SU-DHL-6 (cell line): Measurements from ENCODE around the gene C1orf21.

Source experiments
- H2AFZ ChIP-seq: fragments of 200-600 bp; sonication (generic); 2 replicates; pipeline ENCODE4 v1.6.1; 2014; ENCODE audit warnings: low read depth, mild to moderate bottlenecking, moderate library complexity, mixed read lengths, antibody characterized with exemption, low read length; ENCODE audit not compliant: severe bottlenecking
- H3F3A ChIP-seq: fragments of 200-600 bp; shearing (Covaris generic); 2 replicates; pipeline ENCODE4 v1.6.0; 2016; ENCODE audit warnings: antibody characterized with exemption, mild to moderate bottlenecking; ENCODE audit not compliant: insufficient read depth
- H3K27ac ChIP-seq: fragments of 200-600 bp; sonication (generic); 2 replicates; pipeline ENCODE4 v1.5.1; 2016; ENCODE audit warnings: low read depth, mild to moderate bottlenecking, low read length, moderate library complexity, mixed read lengths
- H3K27me3 ChIP-seq: fragments of 200-600 bp; sonication (generic), shearing (Covaris generic); 2 replicates; pipeline ENCODE4 v1.6.0; 2014; ENCODE audit warnings: mild to moderate bottlenecking, low read length
- H3K36me3 ChIP-seq: fragments of 200-600 bp; sonication (generic); 2 replicates; pipeline ENCODE4 v1.6.1; 2014; ENCODE audit warnings: mild to moderate bottlenecking, low read length, mixed read lengths
- H3K4me2 ChIP-seq: fragments of 300-600, 200-600 bp; shearing (Covaris generic), sonication (generic); 2 replicates; pipeline ENCODE4 v1.6.0; 2014; ENCODE audit warnings: low read length, low read depth, mild to moderate bottlenecking; ENCODE audit not compliant: poor library complexity, severe bottlenecking
- H3K4me3 ChIP-seq: fragments of 200-600 bp; sonication (generic); 2 replicates; pipeline ENCODE4 v1.5.1; 2014; ENCODE audit warnings: antibody characterized with exemption, low read length, mild to moderate bottlenecking, mixed read lengths; ENCODE audit not compliant: insufficient read depth, poor library complexity, severe bottlenecking
- H3K79me2 ChIP-seq: fragments of 200-600 bp; sonication (generic); 2 replicates; pipeline ENCODE4 v1.6.1; 2014; ENCODE audit warnings: mild to moderate bottlenecking, low read length, moderate library complexity; ENCODE audit not compliant: insufficient read depth
- H3K9ac ChIP-seq: fragments of 200-600 bp; sonication (generic); 2 replicates; pipeline ENCODE4 v1.7.0; 2014; ENCODE audit warnings: mild to moderate bottlenecking, low read length
- H3K9me2 ChIP-seq: fragments of 200-600 bp; sonication (generic); replicated peaks from 2 replicates; pipeline ENCODE4 v1.6.1; 2014; ENCODE audit warnings: low read length; ENCODE audit not compliant: insufficient read depth
- H3K9me3 ChIP-seq: fragments of 200-600 bp; sonication (generic); 2 replicates; pipeline ENCODE4 v1.6.1; 2014; ENCODE audit warnings: low read length, mixed read lengths; ENCODE audit not compliant: insufficient read depth
- H4K20me1 ChIP-seq: fragments of 200-600 bp; sonication (generic); 2 replicates; pipeline ENCODE4 v1.6.1; 2014; ENCODE audit warnings: low read depth, mild to moderate bottlenecking, antibody characterized with exemption, low read length, moderate library complexity, mixed read lengths
- EZH2phosphoT487 ChIP-seq: fragments of 200-600 bp; sonication (generic), shearing (Covaris generic); conservative IDR thresholded peaks from 2 replicates; pipeline ENCODE4 v1.6.1; 2018; ENCODE audit warnings: mild to moderate bottlenecking, antibody characterized with exemption, low read length, moderate library complexity, mixed read lengths
- TF ChIP-seq, protein P1 (sequence below): fragments of 200-600 bp; sonication (generic); IDR thresholded peaks from one replicate; pipeline ENCODE4 v1.5.1; 2017; ENCODE audit warnings: antibody characterized with exemption, mild to moderate bottlenecking, low read length, moderate library complexity; ENCODE audit not compliant: insufficient read depth, poor library complexity, severe bottlenecking

C1orf21 gene

DNA sequence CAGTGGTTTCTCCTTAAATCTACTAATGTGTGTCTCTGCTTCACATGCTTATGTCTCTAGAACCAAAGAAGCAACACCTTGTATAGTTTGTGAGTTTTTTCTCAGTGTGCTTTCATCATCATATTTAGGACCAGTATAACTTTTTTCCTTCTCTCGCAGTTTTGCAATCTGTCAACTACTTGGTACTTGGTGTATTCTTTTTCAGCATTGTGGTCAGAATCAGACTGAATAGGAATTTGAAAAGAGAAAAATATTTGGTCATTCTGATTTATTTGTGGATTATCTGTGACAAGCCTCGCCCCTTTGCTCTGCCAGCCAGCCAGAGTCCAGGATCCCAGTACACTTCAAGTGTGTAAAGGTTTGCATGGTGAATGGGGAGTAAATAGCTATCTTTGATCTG, 122.3 kb downstream of the C1orf21 start:
- H3K9me2 ChIP-seq = no peaks in the 10 kb centered on the region
- H3K4me2 ChIP-seq = no peak overlapping the region
- H3K9ac ChIP-seq = no peak overlapping the region
- no peaks in the 10 kb centered on the region for H3K9me3 ChIP-seq
- no peak overlapping the region for H3K27ac ChIP-seq
- H3F3A ChIP-seq = no peaks in the 10 kb centered on the region
- H3K4me3 ChIP-seq = no peak overlapping the region
- H3K79me2 ChIP-seq = no peaks in the 10 kb centered on the region
- H2AFZ ChIP-seq = no peak overlapping the region
- H3K36me3 ChIP-seq = no peaks in the 10 kb centered on the region
- no peaks in the 10 kb centered on the region for H3K27me3 ChIP-seq
- TF ChIP-seq, protein P1, sequence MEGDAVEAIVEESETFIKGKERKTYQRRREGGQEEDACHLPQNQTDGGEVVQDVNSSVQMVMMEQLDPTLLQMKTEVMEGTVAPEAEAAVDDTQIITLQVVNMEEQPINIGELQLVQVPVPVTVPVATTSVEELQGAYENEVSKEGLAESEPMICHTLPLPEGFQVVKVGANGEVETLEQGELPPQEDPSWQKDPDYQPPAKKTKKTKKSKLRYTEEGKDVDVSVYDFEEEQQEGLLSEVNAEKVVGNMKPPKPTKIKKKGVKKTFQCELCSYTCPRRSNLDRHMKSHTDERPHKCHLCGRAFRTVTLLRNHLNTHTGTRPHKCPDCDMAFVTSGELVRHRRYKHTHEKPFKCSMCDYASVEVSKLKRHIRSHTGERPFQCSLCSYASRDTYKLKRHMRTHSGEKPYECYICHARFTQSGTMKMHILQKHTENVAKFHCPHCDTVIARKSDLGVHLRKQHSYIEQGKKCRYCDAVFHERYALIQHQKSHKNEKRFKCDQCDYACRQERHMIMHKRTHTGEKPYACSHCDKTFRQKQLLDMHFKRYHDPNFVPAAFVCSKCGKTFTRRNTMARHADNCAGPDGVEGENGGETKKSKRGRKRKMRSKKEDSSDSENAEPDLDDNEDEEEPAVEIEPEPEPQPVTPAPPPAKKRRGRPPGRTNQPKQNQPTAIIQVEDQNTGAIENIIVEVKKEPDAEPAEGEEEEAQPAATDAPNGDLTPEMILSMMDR = no peak
- TF ChIP-seq EZH2phosphoT487 = no peak
- no peaks in the 10 kb centered on the region for H4K20me1 ChIP-seq

DNA sequence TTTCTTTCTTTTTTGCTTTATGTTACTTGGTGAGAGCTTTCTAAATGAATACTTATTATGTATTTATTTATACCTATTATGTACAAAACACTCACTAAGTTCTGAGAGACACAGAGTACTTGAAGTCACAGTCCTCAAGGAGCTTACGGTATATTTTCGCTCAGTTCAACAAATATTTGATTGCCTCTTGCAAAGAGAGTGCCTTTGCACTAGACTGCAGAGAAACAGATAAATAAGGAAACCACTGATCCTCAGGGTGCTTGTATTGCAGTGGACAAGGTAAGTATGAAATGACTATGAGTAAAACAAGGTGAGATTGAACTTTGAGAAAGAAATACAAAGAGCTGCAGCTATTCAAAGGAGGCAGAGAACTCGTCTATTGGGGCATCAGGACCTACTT, 123.3 kb downstream of the C1orf21 start:
- Histone ChIP-seq H3K27ac (no peak overlapping the region), H3K4me2 (no peak overlapping the region), H2AFZ (no peak overlapping the region), H3F3A (no peaks in the 10 kb centered on the region), H3K27me3 (no peaks in the 10 kb centered on the region), H3K9me3 (no peaks in the 10 kb centered on the region), H4K20me1 (no peaks in the 10 kb centered on the region), H3K79me2 (no peaks in the 10 kb centered on the region), H3K36me3 (no peaks in the 10 kb centered on the region), H3K9ac (no peak overlapping the region), H3K4me3 (no peak overlapping the region), H3K9me2 (no peaks in the 10 kb centered on the region)
- TF ChIP-seq, protein P1 = no peak
- no peak for TF ChIP-seq EZH2phosphoT487

DNA sequence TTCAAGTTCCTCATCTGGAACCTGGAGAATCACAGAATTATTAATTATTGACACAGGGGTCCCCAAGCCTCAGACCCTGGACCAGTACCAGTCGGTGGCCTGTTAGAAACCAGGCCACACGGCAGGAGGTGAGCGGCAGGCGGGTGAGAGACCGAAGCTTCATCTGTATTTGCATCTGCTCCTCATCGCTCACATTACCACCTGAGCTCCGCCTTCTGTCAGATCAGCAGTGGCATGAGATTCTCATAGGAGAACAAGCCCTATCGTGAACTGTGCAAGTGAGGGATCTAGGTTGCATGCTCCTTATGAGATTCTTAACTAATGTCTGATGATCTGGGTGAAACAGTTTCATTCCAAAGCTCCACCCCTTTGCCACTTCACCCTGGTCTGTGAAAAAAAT, 125.9 kb downstream of the C1orf21 start:
- Histone ChIP-seq H3K9me3 (no peaks in the 10 kb centered on the region), H2AFZ (no peak overlapping the region), H4K20me1 (no peaks in the 10 kb centered on the region), H3K27ac (no peak overlapping the region), H3K79me2 (no peaks in the 10 kb centered on the region), H3K4me3 (no peak overlapping the region), H3K4me2 (no peak overlapping the region), H3K36me3 (no peaks in the 10 kb centered on the region), H3K27me3 (no peaks in the 10 kb centered on the region), H3K9me2 (no peaks in the 10 kb centered on the region), H3K9ac (no peak overlapping the region), H3F3A (no peaks in the 10 kb centered on the region)
- TF ChIP-seq, protein P1 = no peak
- no peak for TF ChIP-seq EZH2phosphoT487

DNA sequence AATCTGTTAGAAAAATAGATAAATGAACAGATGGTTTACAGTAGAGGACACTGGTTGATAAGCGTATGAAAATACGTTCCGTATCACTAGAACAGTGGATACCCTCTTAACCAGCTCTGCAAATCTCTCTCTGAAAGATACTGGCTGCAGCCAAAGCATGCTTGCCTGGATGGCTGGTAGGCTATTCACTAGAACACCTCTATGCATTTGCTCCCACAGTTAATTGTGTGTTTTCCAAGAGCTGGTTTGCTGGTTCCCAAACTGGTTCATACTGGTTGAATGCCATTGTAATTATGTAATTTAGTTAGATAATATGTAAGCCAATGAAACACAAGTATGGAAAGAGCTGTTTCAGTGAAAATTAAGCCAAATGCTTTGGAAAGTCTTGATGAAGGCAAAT, 126.6 kb downstream of the C1orf21 start:
- no peaks in the 10 kb centered on the region for H3K27me3 ChIP-seq
- H3K27ac ChIP-seq = no peak overlapping the region
- H3F3A ChIP-seq = no peaks in the 10 kb centered on the region
- H3K9me3 ChIP-seq = no peaks in the 10 kb centered on the region
- no peak overlapping the region for H3K4me3 ChIP-seq
- TF ChIP-seq EZH2phosphoT487 = no peak
- TF ChIP-seq, protein P1 = no peak
- H4K20me1 ChIP-seq = no peaks in the 10 kb centered on the region
- H3K9me2 ChIP-seq = no peaks in the 10 kb centered on the region
- H2AFZ ChIP-seq = no peak overlapping the region
- no peak overlapping the region for H3K4me2 ChIP-seq
- no peaks in the 10 kb centered on the region for H3K79me2 ChIP-seq
- no peak overlapping the region for H3K9ac ChIP-seq
- no peaks in the 10 kb centered on the region for H3K36me3 ChIP-seq
